ENCODE data around the gene FGD6. TPM values are rescaled to one million over a fixed set of nuclear protein-coding genes. Genes with fewer than 3 reads are reported as not detected.
A peak's percentile ranks its signal among the peaks of the same experiment; 100 is the strongest.
"Not testable (repeated sequence)": the region's sequence is repeated elsewhere in the genome, so short reads cannot be mapped to it uniquely, and the experiment has no call there.

FGD6 gene
- total RNA-seq, 1 donor from 2014 or later: 22.2 TPM

DNA sequence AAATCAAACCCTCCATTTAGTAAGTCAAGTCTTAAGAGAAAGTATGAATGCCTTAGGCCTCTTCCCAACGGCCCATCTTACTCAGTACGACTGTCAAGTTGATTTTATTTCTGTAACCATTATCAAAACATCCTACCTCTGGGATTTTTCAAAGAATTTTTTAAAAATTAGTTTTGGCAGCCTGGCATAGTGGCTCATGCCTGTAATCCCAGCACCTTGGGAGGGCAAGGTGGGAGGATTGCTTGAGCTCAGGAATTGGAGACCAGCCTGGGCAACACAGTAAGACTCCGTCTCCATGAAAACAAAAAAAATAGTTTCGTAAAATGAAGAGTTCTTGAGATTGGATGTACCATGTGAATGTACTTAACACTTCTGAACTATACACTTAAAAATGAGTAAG, 4.1 kb downstream of the FGD6 start:
- ATAC-seq (no peak), DNase-seq (ENCODE audit: low spot score) (no peak)
- intact Hi-C loops (cut with DNase I): no loop called here

DNA sequence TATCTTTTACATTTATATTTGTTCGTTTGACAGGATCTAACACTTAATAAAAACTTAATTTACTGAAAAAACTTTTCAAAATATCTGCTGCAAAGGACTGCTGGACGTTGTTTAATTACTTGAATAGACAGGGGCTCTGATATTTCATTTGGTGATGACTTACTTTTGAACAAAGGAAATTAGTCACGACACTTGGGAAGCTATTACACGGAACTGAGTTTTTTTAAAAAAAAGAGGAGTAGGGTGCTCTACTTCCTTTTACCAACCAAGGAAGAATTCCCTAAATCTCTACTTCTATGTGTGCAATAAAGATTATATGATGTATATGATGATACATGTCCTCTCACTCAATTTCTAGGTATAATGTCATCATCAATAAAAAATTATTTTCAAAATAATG, 4.7 kb downstream of the FGD6 start:
- intact Hi-C loops (cut with DNase I): no loop called here
- no peak for ATAC-seq
- no peak for DNase-seq (ENCODE audit: low spot score)

GRCh38 chr12:95208678-95209077, 8.6 kb downstream of the FGD6 start:
- DNase-seq (ENCODE audit: low spot score): no peak
- no peak for ATAC-seq
- intact Hi-C loops (cut with DNase I): no loop called here

DNA sequence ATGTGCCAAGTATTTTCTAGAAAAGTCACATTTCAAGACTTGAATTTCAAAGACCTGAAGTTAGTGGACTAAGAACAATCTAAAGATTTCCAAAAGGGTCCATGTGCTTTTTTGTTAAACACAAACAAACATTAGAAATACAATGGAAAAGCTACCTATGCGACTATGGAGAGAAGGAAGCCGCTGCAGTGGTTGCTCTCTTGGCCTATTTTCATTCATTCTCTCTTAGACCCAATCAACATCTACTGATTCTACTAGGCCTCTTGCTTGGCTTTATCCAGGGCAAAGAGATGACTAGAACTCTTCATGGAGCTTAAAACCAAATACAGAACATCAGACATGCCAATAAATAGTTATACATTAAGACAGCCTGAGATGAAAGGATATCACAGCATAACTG, 9.9 kb downstream of the FGD6 start:
- ATAC-seq (no peak), DNase-seq (ENCODE audit: low spot score) (no peak)
- intact Hi-C loops (cut with DNase I): no loop called here

- intact Hi-C loops (cut with DNase I): no loop called here
- no peak for ATAC-seq
- DNase-seq (ENCODE audit: low spot score): no peak
Measured at GRCh38 chr12:95206916-95207315, 10.4 kb downstream of the FGD6 start.

- DNase-seq (ENCODE audit: low spot score) (no peak), ATAC-seq (peak; percentile 86)
- intact Hi-C loops (cut with DNase I): no loop called here
Measured at GRCh38 chr12:95205685-95206084, 11.6 kb downstream of the FGD6 start.

DNA sequence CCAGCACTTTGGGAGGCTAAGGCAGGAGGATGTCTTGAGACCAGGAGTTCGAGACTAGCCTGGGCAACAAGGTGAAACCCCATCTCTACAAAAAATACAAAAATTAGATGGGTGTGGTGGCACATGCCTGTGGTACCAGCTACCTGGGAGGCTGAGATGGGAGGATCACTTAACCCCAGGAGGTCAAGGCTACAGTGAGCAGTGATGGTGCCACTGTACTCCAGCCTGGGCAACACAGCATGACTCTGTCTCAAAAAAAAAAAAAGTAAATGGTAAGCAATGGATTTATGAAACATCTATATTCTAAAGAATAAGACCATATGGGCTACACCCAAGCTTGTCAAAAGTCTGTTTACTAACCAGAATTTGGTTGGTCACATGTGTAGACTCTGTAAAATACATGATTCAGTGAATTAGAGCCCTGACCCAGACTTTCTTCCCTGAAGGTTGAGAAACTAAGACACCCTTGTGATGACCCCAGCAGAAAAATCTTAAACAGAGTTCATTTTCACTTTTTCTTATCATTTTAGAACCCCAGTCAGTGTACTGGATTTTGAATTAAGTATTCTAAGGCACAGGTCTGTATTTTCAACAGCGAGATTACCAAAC, 12.1 kb downstream of the FGD6 start:
- DNase-seq (ENCODE audit: low spot score): no peak
- no peak for ATAC-seq
- intact Hi-C loops (cut with DNase I): no loop called here

- no peak for DNase-seq (ENCODE audit: low spot score)
- intact Hi-C loops (cut with DNase I): no loop called here
- ATAC-seq: peak; percentile 79
Measured at GRCh38 chr12:95204141-95204866, 13.0 kb downstream of the FGD6 start.

GRCh38 chr12:95203487-95204030, 13.7 kb downstream of the FGD6 start:
- intact Hi-C loops (cut with DNase I): no loop called here
- DNase-seq (ENCODE audit: low spot score): no peak

GRCh38 chr12:95202691-95203486, 14.4 kb downstream of the FGD6 start:
- ATAC-seq: no peak
- intact Hi-C loops (cut with DNase I): no loop called here

More at GRCh38 chr12:95203487-95204030, 13.7 kb downstream of the FGD6 start:
- no peak for ATAC-seq

GRCh38 chr12:95201056-95201670, 16.1 kb downstream of the FGD6 start:
- ATAC-seq: no peak
- intact Hi-C loops (cut with DNase I): no loop called here
- DNase-seq (ENCODE audit: low spot score): no peak

More at GRCh38 chr12:95202691-95203486, 14.4 kb downstream of the FGD6 start:
- DNase-seq (ENCODE audit: low spot score): no peak

- intact Hi-C loops (cut with DNase I): no loop called here
- DNase-seq (ENCODE audit: low spot score): no peak
- ATAC-seq: peak; percentile 52
Measured at GRCh38 chr12:95200128-95200894, 17.0 kb downstream of the FGD6 start.

DNA sequence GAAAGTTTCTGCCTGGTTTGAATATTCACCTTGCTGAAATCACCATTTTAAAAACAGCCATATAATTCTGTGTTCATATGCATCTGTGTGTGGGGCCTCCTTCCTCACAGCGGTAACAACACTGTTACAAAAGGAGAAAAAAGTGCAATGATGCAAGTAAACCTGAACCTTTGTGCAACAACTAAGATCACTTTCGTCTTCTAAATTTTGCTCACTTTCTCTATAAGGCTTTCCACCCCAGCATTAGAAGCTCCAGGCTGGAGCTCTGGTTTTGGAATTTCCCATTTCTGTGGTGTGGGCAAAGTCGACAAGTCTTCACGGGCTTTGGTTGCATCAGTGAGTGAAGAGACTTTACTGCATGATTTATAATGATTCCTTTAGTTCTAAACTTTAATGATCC, 18.4 kb downstream of the FGD6 start:
- no peak for ATAC-seq
- DNase-seq (ENCODE audit: low spot score): no peak
- intact Hi-C loops (cut with DNase I): no loop called here

DNA sequence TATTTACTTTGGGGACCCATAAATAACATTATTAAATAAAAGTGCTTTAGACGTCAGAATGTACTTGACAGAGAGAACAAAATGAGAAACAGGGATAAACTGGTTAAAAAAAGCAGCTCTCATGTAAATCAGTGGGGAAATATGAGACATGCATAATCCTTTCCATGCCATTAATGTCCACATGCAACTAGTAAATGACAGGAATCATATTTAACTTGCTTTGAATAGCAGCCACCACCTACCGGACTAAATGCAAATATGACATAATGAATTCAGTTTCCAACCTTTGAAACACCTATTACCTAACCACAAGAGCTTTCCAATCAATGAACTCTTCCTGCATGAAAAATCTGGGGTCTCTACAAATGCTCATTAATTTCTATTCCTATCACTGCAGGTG, 19.6 kb downstream of the FGD6 start:
- intact Hi-C loops (cut with DNase I): no loop called here
- DNase-seq (ENCODE audit: low spot score): no peak
- no peak for ATAC-seq

DNA sequence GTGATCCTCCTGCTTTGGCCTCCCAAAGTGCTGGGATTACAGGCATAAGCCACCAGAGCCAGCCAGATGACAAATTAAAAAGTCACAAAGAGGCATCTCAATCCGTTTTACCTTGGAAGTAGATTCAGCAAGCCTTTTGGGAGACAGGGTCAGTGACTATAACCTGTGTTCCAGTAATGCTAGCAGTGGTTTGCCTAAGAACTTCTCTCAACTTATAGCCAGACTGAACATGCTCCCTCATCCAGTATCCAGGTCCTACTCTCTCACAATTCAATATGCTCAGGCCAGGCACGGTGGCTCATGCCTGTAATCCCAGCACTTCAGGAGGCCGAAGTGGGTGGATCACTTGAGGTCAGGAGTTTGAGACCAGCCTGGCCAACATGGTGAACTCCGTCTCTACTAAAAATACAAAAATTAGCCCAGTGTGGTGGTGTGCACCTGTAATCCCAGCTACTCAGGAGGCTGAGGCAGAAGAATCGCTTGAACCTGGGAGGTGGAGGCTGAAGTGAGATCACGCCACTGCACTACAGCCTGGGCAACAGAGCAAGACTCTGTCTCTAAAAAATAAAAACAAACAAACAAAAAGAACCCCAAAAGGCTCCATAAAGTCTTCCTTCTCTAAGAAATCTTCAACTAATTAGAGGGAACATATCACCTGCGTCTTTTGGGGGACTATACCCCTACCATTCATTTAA, 20.2 kb downstream of the FGD6 start:
- ATAC-seq; intact Hi-C loops (cut with DNase I); DNase-seq (ENCODE audit: low spot score): not testable (repeated sequence)

DNA sequence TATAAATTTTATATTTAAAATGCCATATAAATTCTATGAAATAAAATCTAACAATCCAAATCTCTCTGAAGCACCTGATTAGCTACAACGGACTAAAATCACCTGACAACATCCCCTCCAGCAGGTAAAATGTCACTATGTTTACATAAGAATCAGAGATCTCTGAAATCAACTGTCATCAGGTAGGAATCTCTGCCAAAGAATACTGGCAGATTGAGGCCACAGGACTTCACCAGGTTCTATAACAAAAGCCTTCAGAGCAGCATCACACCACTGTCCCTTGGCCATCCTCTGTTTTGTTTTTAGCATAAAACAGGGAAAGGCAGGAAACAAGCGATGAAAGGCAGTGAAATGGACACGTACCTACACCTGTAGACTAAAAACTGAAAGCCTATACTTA, 22.1 kb downstream of the FGD6 start:
- DNase-seq (ENCODE audit: low spot score): no peak
- intact Hi-C loops (cut with DNase I): no loop called here
- ATAC-seq: no peak

DNA sequence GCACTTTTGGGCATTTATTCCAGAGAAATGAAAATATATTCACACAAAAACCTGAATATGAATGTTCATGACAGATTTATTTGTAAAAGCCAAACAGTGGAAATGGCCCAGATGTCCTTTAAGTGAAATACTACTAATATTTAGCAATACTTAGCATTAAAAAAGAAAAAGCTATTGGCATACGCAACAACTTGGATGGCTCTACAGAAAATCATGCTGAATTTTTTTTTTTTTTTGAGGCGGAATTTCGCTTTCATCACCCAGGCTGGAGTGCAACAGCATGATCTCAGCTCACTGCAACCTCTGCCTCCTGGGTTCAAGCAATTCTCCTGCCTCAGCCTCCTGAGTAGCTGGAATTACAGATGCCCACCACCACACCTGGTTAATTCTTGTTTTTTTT, 24.1 kb downstream of the FGD6 start:
- no peak for DNase-seq (ENCODE audit: low spot score)
- ATAC-seq: no peak
- intact Hi-C loops (cut with DNase I): no loop called here

DNA sequence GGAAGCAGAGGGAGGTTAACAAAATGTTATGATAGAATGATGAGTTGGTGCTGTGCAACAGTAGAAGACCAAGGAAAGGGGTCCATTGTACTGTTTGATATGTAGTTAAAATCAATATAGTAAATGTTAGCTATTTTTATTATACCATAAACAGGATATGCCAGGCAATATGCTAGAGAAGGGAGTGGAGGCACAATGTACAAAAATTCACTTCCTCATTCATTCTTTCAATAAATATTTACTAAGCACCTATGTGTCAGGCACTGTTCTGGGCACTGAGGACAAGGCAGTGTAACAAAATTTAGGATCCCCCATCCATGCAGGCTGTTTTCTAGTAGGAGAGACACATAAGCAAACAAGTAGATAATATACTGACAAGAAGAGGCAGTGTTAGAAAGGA, 25.0 kb downstream of the FGD6 start:
- ATAC-seq (no peak), DNase-seq (ENCODE audit: low spot score) (no peak)
- intact Hi-C loops (cut with DNase I): no loop called here
